ENCODE results near the gene PALLD.

DNA sequence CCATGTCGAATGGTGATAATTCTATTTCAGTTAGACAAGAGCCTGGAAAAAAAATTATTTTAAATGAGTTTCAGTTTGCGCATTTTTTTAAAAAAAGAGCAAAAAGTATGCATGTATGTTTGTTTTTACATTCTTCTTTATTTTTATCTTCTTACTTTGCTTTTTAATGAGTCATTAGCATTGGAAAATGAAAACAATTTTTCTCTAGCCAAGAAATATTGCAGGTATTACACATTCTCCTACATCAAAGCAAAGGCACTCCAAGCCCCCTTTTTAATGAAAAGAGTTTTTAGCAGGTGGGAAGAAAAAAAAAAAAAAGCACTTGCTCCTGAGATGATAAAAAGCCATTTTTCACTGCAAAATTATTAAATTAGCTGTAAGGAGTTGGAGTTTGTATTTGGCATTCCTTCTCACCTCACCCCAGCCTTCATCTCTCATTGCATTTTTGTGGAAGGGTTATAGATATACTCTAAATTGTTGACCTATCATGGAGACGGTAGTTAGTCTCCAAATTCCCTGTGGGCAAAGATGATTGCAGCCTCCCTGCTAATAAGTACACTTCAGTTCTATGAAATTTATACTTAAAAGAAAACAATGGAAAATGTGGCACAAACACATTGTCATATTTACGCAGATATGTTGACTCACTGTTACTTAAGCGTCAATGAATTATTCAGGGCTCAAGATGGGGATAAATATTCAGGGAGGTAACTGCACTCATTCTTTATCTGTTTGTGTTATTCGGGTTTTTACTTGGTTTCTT is 43.8 kb downstream of the PALLD start:
- TF ChIP-seq, protein P1, sequence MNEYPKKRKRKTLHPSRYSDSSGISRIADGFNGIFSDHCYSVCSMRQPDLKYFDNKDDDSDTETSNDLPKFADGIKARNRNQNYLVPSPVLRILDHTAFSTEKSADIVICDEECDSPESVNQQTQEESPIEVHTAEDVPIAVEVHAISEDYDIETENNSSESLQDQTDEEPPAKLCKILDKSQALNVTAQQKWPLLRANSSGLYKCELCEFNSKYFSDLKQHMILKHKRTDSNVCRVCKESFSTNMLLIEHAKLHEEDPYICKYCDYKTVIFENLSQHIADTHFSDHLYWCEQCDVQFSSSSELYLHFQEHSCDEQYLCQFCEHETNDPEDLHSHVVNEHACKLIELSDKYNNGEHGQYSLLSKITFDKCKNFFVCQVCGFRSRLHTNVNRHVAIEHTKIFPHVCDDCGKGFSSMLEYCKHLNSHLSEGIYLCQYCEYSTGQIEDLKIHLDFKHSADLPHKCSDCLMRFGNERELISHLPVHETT (CRISPR knock-in tag; conservative IDR thresholded peaks at IDR 0.05): no peak
- TF ChIP-seq, protein P2, sequence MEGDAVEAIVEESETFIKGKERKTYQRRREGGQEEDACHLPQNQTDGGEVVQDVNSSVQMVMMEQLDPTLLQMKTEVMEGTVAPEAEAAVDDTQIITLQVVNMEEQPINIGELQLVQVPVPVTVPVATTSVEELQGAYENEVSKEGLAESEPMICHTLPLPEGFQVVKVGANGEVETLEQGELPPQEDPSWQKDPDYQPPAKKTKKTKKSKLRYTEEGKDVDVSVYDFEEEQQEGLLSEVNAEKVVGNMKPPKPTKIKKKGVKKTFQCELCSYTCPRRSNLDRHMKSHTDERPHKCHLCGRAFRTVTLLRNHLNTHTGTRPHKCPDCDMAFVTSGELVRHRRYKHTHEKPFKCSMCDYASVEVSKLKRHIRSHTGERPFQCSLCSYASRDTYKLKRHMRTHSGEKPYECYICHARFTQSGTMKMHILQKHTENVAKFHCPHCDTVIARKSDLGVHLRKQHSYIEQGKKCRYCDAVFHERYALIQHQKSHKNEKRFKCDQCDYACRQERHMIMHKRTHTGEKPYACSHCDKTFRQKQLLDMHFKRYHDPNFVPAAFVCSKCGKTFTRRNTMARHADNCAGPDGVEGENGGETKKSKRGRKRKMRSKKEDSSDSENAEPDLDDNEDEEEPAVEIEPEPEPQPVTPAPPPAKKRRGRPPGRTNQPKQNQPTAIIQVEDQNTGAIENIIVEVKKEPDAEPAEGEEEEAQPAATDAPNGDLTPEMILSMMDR (CRISPR knock-in tag; IDR thresholded peaks at IDR 0.05): no peak
- TF ChIP-seq NFIC (IDR thresholded peaks at IDR 0.05; ENCODE audit: low read length) (no peak), EZH2 (conservative IDR thresholded peaks at IDR 0.05; ENCODE audit: low read depth, low read length) (no peak), CEBPB (IDR thresholded peaks at IDR 0.05; ENCODE audit: borderline replicate concordance, low read depth, low read length) (no peak)
- TF ChIP-seq, protein P3, sequence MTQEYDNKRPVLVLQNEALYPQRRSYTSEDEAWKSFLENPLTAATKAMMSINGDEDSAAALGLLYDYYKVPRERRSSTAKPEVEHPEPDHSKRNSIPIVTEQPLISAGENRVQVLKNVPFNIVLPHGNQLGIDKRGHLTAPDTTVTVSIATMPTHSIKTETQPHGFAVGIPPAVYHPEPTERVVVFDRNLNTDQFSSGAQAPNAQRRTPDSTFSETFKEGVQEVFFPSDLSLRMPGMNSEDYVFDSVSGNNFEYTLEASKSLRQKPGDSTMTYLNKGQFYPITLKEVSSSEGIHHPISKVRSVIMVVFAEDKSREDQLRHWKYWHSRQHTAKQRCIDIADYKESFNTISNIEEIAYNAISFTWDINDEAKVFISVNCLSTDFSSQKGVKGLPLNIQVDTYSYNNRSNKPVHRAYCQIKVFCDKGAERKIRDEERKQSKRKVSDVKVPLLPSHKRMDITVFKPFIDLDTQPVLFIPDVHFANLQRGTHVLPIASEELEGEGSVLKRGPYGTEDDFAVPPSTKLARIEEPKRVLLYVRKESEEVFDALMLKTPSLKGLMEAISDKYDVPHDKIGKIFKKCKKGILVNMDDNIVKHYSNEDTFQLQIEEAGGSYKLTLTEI (CRISPR knock-in tag; conservative IDR thresholded peaks at IDR 0.05): no peak
- TF ChIP-seq, protein P4, sequence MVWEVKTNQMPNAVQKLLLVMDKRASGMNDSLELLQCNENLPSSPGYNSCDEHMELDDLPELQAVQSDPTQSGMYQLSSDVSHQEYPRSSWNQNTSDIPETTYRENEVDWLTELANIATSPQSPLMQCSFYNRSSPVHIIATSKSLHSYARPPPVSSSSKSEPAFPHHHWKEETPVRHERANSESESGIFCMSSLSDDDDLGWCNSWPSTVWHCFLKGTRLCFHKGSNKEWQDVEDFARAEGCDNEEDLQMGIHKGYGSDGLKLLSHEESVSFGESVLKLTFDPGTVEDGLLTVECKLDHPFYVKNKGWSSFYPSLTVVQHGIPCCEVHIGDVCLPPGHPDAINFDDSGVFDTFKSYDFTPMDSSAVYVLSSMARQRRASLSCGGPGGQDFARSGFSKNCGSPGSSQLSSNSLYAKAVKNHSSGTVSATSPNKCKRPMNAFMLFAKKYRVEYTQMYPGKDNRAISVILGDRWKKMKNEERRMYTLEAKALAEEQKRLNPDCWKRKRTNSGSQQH (CRISPR knock-in tag; IDR thresholded peaks at IDR 0.05; ENCODE audit: low read depth): no peak
